ENCODE data around the gene SYT10.

- TF ChIP-seq CTCF (optimal IDR thresholded peaks at IDR 0.05 in 1 of 3, IDR thresholded peaks at IDR 0.05 in 1 of 3, conservative IDR thresholded peaks at IDR 0.05 in 1 of 3; ENCODE audit: extremely low read depth in 1 of 3, insufficient read depth in 2 of 3, low read length in 3 of 3) (no peak), EZH2 (IDR thresholded peaks at IDR 0.05; ENCODE audit: low read length) (no peak)
These were observed 40.7 kb upstream of the SYT10 start for GRCh38 chr12:33480366-33480765.
